IPS DF 4.7 (cell line): ENCODE data around the gene ABCC1.

Experiments used
- DNase-seq: peaks from one replicate; pipeline ENCODE4 v3.0.0-alpha.2; 2013; ENCODE audit warnings: low spot score; ENCODE audit errors: extremely low read depth

The ABCC1 gene

DNA sequence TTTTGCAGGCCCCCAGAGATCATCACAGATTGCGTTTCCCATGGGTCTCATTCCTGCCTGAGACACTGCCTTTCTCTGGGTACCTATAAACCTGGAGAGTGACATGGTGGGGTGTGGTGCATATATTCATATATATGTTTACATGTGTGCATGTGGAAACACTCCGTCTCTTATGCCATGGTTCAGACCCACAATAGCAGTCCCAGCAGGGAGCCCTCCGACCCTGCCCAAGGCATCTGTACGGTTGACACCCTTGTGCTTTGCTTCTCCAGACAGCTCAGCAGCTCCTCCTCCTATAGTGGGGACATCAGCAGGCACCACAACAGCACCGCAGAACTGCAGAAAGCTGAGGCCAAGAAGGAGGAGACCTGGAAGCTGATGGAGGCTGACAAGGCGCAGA is 157.1 kb downstream of the ABCC1 start:
- no peak for DNase-seq

GRCh38 chr16:16107839-16108238 is 158.4 kb downstream of the ABCC1 start:
- no peak for DNase-seq

GRCh38 chr16:16108759-16109158 is 159.3 kb downstream of the ABCC1 start:
- DNase-seq: no peak

GRCh38 chr16:16109453-16110110 is 160.2 kb downstream of the ABCC1 start:
- no peak for DNase-seq

DNA sequence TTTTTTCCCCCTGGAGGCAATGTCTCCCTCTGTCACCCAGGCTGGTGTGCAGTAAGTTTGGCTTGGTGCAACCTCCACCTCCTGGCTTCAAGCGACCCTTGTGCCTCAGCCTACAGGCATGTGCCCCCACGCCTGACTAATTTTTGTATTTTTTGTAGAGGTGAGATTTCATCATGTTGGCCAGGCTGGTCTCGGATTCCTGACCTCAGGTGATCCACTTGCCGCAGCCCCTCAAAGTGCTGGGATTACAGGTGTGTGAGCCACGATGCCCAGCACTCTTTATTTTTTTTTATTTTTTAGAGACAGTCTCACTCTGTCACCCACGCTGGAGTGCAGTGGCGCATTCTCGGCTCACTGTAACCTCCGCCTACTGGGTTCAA is 160.7 kb downstream of the ABCC1 start:
- no peak for DNase-seq

DNA sequence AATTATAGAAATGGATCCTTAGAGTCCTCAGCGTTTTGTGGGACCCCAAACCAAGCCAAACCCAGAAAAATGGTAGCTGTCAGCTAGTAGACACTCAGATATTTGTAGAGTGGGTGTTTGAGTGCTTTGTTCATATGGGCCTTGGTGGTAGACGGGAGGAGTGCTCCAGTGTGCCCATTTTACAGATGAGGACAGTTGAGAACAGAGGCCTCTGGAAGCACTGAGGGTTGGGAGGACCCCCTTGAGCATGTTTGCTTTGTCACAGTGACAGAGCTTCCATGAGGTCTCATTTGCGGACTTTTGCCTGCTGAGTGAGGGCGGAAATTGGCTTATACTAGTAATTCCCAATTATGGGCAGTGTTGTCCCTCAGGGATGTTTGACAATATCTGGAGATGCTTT is 162.2 kb downstream of the ABCC1 start:
- DNase-seq: no peak

DNA sequence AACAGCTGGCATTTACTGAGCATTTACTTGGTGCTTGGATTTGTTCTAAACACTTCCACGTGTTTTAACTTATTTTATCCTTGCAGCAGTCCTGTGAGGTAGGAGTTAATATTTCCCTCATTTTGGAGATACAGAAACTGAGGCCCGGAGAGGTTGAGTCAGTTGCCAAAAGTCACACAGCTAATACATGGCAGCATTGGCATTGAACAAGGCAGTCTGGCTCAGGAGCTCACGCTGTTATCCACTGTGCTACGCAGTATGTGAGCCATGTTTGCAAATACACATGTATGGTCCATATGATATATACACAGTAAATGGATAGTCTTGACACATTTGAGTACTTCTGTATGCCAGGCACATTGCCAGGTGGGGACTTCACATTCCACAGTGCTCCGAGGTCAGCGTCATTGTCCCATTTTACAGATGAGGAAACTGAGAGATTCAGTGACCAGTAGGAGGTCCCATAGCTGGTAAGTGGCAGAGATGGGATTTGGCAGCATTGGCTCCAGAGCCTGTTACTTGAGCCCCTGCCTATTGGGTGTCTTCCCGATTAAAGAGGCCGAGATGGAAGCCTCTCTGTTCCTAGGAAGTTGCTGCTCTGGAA is 163.1 kb downstream of the ABCC1 start:
- DNase-seq: no peak

GRCh38 chr16:16113076-16113475 is 163.7 kb downstream of the ABCC1 start:
- DNase-seq: no peak

DNA sequence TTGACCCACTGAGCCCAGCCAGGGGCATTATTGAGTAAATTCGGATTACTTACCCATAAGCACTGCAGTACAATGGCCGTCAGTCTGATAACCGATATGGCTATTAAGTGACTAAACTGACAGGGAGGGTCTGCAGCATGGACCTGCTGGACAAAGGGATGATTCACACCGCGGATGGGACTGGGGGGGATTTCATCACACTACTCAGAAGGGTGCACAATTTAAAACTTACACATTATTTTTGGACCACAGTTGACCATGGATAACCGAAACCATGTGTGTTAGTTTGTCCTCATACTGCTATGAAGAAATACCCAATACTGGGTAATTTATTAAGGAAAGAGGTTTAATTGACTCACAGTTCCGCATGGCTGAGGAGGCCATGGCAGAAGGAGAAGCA is 167.4 kb downstream of the ABCC1 start:
- no peak for DNase-seq

DNA sequence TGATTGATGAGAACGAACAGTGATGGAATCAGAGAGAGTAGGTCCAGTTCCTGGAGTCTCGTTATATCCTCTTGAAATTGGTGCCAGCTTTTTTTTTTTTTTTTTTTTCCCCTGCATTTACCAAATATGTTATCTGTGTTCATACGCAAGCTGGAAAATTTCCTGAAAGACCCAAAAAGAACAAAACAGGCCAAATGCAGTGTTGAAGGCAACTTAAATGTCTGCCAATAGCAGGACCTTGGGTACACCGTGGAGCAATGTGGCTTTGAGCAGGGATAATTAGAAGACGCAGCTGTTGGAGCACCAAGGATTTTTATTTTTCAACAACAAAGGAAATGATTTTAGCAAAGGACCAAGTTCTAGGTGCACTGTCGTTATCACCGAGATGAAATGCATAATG is 168.9 kb downstream of the ABCC1 start:
- no peak for DNase-seq

DNA sequence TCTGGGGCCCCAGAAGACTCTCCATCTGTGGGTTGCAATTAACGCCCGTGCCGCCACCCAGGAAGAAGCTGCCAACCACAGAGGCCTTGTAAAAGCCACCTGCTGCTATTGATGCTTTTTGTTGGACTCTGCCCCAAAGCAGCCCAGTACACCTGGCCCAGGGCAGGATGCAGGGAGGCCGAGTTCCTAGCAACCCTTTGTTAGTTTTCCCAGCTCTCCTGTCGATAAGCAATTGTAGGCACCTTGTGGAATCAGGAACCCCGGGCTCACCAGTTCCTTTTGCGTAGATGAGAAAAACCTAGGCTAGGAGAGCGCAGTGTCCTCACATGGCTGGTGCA is 170.6 kb downstream of the ABCC1 start:
- no peak for DNase-seq

DNA sequence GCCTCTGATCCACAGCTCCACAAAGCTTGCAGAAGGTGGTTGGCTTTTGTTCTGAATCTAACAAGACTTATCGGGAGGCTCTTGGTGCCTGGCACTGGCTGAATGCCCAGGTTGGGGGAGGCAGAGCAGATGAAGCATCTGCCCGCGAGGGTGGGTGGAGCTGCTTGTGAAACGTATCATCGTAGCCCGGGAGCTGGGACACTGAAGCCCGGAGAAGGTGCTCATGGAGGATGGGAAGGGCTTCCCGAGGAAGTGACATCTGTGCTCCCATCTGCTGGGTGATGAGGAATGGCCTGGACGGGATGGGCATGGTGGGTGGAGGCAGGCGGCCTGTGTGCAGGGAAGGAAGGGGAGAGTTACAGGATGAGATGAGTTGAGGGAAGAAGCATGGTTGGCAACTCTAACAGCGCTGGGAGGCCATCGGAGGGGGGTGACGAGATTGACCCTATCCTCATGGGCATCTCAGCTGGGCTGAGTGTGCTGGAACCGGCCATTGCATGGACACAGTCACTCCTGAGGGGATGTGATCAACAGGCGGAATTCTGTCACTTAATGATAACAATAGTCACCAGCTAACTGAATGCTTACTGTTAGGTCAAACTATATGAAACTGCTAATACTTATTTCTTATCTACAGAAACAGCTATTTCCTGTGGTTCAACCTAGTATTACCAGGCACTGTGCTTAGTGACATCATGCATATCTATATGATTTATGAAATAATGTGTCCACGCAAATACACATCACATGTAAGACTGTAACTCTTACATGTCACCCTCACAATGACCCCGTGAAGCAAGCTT is 171.2 kb downstream of the ABCC1 start:
- DNase-seq: no peak

DNA sequence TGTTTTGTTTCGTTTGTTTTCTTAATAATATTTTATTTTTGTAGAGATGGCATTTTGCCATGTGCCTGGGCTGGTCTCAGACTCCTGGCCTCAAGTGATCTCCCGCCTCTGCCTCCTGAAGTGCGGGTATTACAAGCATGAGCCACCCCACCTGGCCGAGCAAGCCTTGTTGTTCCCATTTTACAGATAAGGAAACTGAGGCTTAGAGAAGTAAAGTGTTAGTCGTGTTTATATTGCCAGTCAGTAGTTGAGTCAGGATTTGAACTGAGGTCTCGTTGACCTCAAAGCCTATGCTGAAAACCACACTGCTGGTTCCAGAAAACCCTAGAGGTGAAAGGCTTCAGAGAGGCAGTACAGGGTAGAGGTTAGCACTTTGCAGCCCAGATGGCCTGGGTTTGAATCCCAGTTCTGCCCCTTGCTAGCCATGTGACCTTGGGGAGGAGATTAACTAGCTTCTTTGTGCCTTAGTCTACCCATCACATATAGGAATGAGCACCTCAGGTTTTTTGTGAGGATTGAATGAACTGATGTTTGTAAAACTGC is 171.8 kb downstream of the ABCC1 start:
- DNase-seq: no peak

- no peak for DNase-seq
Observed at GRCh38 chr16:16122264-16122663, 172.8 kb downstream of the ABCC1 start.

DNA sequence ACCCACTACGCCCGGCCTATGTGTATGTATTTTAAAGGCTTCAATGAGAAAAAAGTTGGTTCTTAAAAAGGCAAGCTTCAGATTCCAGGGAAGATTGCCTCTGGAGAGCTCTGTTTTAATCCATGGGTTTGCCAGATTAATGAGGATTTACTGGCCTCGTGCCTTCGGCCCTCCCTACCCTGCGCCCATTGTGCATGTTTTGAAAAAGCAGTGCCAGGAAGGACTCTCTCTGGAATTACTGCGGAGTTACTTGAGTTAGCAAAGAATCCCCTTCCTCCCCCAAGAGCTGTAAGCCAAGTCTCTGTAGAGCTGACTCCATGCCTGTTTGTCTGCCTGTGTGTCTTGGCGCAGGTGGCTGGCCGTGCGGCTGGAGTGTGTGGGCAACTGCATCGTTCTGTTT is 175.0 kb downstream of the ABCC1 start:
- DNase-seq: no peak

GRCh38 chr16:16124974-16125373 is 175.6 kb downstream of the ABCC1 start:
- DNase-seq: no peak

GRCh38 chr16:16126896-16127295 is 177.5 kb downstream of the ABCC1 start:
- no peak for DNase-seq

- DNase-seq: peak; percentile 36
Observed at GRCh38 chr16:16127469-16128116, 178.2 kb downstream of the ABCC1 start.

DNA sequence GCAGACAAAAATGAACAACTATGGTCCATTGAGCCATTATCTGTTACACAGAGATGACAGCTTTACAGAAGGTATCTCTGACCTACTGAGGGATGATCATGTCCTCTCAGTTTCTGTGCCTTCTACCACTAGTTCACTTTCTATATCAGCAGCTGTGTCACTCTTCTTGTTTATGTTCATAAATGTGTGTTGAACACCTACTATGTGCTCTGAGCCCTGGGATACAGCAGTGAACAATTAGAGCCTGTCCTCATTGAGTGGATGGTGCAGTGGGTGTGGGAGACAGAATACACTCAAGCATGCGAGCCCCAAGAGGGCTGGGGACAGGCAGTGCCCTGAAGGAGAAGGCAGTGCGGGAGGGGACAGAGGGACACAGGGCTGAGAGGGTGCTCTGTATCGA is 181.8 kb downstream of the ABCC1 start:
- no peak for DNase-seq

- no peak for DNase-seq
Observed at GRCh38 chr16:16131659-16132058, 182.2 kb downstream of the ABCC1 start.

- no peak for DNase-seq
Observed at GRCh38 chr16:16133943-16134604, 184.7 kb downstream of the ABCC1 start.

- DNase-seq: no peak
Observed at GRCh38 chr16:16136588-16136987, 187.2 kb downstream of the ABCC1 start.
